GOT3 (cell line): ENCODE results near the gene ATR.

Experiments used
- DNase-seq: peaks from one replicate; lab custom pipeline; 2025; ENCODE audit warnings: mixed read lengths; lab: John Stamatoyannopoulos, UW

ATR gene

GRCh38 chr3:142523921-142524566 lies 54.5 kb downstream of the ATR start:
- DNase-seq: no peak

DNA sequence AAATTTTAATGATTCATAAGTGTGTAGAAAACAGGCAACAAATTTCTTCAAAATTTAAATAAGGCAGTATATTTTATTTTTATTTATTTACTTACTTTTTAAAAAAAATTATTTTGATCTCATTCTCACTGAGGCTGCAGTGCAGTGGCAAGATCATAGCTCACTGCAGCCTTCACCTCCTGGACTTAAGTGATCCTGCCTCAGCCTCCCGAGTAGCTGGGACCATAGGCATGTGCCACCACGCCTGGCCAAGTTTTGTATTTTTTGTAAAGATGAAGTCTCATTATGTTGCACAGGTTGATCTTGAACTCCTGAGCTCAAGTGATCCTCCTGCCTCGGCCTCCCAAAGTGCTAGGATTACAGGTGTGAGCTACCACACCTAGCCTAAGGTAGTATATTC lies 69.5 kb downstream of the ATR start:
- no peak for DNase-seq

GRCh38 chr3:142507241-142507640 lies 71.3 kb downstream of the ATR start:
- DNase-seq: no peak

- no peak for DNase-seq
These were observed 76.1 kb downstream of the ATR start for GRCh38 chr3:142502187-142502985.

- no peak for DNase-seq
These were observed 77.3 kb downstream of the ATR start for GRCh38 chr3:142501004-142501926.

DNA sequence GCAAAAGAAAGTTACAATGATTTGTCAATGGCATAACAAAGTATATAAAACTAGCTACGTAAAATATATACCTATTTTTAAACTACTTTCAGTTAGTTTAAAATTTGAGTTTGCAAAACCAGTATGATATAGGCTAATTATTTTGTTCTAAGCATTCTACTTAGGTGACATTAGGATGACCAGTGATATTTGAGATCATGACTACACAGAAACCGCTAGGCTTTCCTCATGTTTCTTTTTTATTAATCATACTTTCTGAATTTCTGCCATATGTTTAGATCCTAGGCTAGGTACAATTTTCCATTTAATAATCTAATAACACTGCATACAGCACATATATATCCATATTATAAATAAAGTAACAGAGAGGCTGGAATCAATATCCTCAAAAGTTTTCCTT lies 78.3 kb downstream of the ATR start:
- DNase-seq: no peak

- no peak for DNase-seq
These were observed 79.9 kb downstream of the ATR start for GRCh38 chr3:142498397-142499180.

- DNase-seq: no peak
These were observed 80.8 kb downstream of the ATR start for GRCh38 chr3:142497729-142498128.

GRCh38 chr3:142495103-142495502 lies 83.4 kb downstream of the ATR start:
- no peak for DNase-seq

GRCh38 chr3:142492184-142492583 lies 86.3 kb downstream of the ATR start:
- no peak for DNase-seq

DNA sequence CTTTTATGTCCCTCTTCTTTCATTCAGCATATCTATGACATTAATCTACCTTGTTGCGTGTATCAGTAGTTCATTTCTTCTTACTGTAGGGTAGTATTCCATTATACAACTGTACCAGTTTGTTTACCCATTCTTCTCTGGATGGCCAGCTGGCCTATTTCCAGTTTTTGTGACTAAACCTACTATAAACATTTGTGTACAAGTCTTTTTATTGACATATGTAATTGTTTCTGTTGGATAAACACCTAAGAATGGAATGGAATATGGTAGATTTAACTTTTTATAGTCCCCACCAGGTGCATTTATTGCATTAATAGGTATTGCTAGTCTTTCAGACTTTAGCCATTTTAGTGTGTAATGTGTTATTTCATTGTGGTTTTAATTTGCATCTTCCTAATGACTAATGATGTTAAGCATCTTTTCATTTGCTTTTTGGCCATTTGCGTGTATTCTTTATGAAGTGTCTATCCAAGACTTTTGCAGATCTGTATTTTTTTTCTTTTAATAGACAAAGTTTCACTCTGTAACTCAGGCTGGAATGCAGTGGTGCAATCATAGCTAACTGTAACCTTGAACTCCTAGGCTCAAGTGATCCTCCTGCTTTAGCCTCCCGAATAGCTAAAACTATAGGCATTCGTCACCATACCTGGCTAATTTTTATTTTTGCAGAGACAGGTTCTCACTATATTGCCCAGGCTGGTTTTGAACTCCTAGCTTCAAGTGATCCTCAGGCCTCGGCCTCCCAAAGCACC lies 88.8 kb downstream of the ATR start:
- DNase-seq: no peak

DNA sequence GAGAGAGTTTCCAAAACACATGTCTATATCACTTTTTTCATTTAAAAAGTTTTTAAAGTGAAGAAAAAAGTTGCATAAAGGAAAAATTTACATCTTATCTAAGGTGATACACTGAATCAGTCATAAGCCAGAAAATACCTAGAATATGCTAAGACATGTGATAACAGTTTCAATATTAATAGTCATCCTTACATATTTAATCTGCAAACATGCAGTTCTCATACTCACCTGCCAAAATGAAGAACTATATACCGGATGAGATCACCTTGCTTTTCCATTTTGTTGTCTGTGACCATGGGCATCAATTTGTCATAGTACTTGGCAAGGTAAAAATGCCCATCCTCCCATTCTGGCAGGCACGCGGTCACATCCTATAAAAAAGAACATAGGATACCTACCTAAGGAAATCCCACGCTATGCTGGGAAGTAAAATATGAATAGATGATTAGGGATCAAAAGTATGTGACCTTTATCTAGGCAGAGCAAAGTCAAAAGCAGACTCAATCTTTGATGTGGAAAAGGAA lies 93.6 kb downstream of the ATR start:
- no peak for DNase-seq

DNA sequence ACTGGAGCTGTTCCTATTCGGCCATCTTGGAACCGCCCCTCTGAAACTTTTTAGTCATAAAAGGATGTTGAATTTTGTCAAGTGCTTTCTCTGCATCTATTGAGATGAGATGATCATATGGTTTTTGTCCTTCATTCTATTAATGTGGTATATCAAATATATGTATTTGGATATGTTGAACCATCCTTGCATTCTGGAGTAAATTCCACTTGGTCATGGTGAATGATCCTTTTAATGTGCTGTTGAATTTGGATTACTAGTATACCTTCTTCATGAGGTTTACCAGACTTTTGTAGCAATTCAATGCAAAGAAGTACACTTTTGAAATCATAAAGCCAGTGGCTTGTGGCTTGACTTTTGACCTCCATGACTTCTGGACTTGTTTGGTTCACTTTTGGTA lies 97.3 kb downstream of the ATR start:
- DNase-seq: no peak

GRCh38 chr3:142470826-142471225 lies 107.7 kb downstream of the ATR start:
- no peak for DNase-seq

DNA sequence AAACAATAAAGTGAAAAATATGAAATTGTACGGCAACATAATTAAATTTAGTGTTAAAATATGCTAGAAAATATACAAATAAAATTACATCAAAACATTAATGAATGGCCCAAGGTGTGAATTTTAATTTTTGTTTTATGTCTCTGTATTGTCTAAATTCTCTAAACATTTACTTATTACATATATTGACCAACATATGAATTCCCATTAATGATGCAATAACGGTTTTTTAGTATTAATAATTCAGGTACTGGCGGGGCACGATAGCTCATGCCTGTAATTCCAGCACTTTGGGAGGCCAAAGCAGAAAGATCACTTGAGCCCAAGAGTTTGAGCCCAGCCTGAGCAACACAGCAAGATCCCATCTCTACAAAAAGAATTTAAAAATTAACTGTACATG lies 110.1 kb downstream of the ATR start:
- no peak for DNase-seq

GRCh38 chr3:142467768-142468167 lies 110.8 kb downstream of the ATR start:
- no peak for DNase-seq

DNA sequence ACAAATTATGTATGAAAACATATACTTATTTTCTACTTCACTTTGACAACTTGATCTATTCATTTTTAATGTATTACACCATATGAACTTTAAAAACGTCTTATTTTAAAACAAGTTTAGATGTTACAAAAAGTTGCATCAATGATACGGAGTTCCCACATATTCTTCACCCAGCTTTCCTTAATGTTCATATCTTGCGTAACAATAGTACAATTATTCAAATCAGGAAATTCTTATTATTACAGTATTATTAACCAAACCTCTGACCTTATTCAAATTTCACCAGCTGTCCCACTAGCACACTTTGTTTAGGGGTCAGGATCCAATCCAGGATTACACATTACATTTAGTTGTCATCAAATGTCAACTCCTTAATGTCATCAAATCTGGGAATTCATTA lies 117.8 kb downstream of the ATR start:
- DNase-seq: no peak

GRCh38 chr3:142459929-142460328 lies 118.6 kb downstream of the ATR start:
- DNase-seq: no peak

- no peak for DNase-seq
These were observed 119.4 kb downstream of the ATR start for GRCh38 chr3:142459096-142459495.

DNA sequence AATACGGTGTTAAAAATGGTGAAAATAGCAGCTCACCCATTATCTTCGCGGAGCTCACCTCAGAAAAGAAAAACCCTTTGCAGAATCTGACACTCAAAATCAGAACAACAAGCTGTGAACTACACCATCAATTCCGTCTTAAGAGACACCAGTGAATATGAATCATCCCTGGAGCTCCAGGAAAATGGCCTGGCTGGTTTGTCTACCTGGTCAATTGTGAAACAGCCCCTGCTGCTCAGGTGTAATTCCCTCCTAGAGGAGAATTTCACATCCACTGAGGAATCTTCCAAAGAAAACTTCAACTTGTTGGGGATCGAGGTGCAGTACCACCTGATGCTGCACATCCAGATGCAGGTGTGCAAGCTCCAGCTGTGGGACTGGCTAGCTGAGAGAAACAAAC lies 127.7 kb downstream of the ATR start:
- no peak for DNase-seq

GRCh38 chr3:142450189-142450588 lies 128.3 kb downstream of the ATR start:
- DNase-seq: no peak
